GM23338 (cell line): ENCODE measurements around the gene GPRIN1. TPM values are rescaled to one million over a fixed set of nuclear protein-coding genes. Genes with fewer than 3 reads are reported as not detected.
"Not testable (repeated sequence)": the region's sequence is repeated elsewhere in the genome, so short reads cannot be mapped to it uniquely, and the experiment has no call there.

Source experiments
- ATAC-seq: fragments of 200-7000 bp; cut with Tn5 transposase; 3 replicates; pipeline ENCODE4 v1.9.1; 2020
- DNase-seq: peaks from one replicate; pipeline ENCODE4 v3.0.0-alpha.2; 2015; ENCODE audit warnings: low spot score
- H2AFZ ChIP-seq: fragments of 200-600 bp; sonication (generic); 2 replicates; pipeline ENCODE4 v1.8.0; 2016; ENCODE audit warnings: antibody characterized with exemption, mild to moderate bottlenecking, moderate library complexity
- H3F3A ChIP-seq: fragments of 200-600 bp; sonication (generic); replicated peaks from 2 replicates; pipeline ENCODE4 v1.8.0; 2017; ENCODE audit warnings: antibody characterized with exemption, mixed run types, low read depth
- H3K27ac ChIP-seq: fragments of 200-600 bp; sonication (generic); 2 replicates; pipeline ENCODE4 v1.6.1; 2016; ENCODE audit warnings: low read depth
- H3K27me3 ChIP-seq: fragments of 200-600 bp; sonication (generic); 2 replicates; pipeline ENCODE4 v1.8.0; 2016; ENCODE audit warnings: mild to moderate bottlenecking, mixed run types, moderate library complexity; ENCODE audit not compliant: insufficient read depth
- H3K36me3 ChIP-seq: fragments of 200-600 bp; sonication (generic); 2 replicates; pipeline ENCODE4 v1.8.0; 2016; ENCODE audit warnings: mild to moderate bottlenecking; ENCODE audit not compliant: insufficient read depth
- H3K4me1 ChIP-seq: fragments of 200-600 bp; sonication (generic); 2 replicates; pipeline ENCODE4 v1.8.0; 2016; ENCODE audit warnings: mild to moderate bottlenecking, moderate library complexity; ENCODE audit not compliant: insufficient read depth
- H3K4me2 ChIP-seq: fragments of 200-600 bp; sonication (generic); 2 replicates; pipeline ENCODE4 v1.7.1; 2017; ENCODE audit warnings: mixed run types
- H3K4me3 ChIP-seq: fragments of 200-600 bp; sonication (generic); 2 replicates; pipeline ENCODE4 v1.6.1; 2016; ENCODE audit warnings: mixed run types
- H3K79me2 ChIP-seq: fragments of 200-600 bp; sonication (generic); replicated peaks from 2 replicates; pipeline ENCODE4 v1.8.0; 2017; ENCODE audit warnings: mild to moderate bottlenecking; ENCODE audit not compliant: insufficient read depth
- H3K9me2 ChIP-seq: fragments of 200-600 bp; sonication (generic); 2 replicates; pipeline ENCODE4 v1.8.0; 2017; ENCODE audit not compliant: insufficient read depth
- H4K20me1 ChIP-seq: fragments of 200-600 bp; sonication (generic); replicated peaks from 2 replicates; pipeline ENCODE4 v1.8.0; 2017; ENCODE audit warnings: mild to moderate bottlenecking; ENCODE audit not compliant: insufficient read depth
- H3K27ac Mint-ChIP-seq: 2 replicates; pipeline ENCODE4 v1.8.0; 2020; ENCODE audit warnings: inconsistent platforms, mild to moderate bottlenecking, moderate library complexity, mixed read lengths
- H3K27me3 Mint-ChIP-seq: 3 replicates; pipeline ENCODE4 v1.8.0; 2022; ENCODE audit warnings: low read depth, mild to moderate bottlenecking, moderate library complexity, mixed read lengths, inconsistent platforms; ENCODE audit not compliant: insufficient read depth, poor library complexity
- H3K36me3 Mint-ChIP-seq: 3 replicates; pipeline ENCODE4 v1.8.0; 2021; ENCODE audit warnings: low read depth, mild to moderate bottlenecking, inconsistent platforms, moderate library complexity, mixed read lengths
- H3K4me1 Mint-ChIP-seq: 3 replicates; pipeline ENCODE4 v1.8.0; 2020; ENCODE audit warnings: mild to moderate bottlenecking, inconsistent platforms, mixed read lengths
- H3K4me3 Mint-ChIP-seq: 3 replicates; pipeline ENCODE4 v1.8.0; 2021; ENCODE audit warnings: moderate library complexity, mild to moderate bottlenecking, inconsistent platforms, mixed read lengths
- H3K9me3 Mint-ChIP-seq: 3 replicates; pipeline ENCODE4 v1.8.0; 2020; ENCODE audit warnings: moderate library complexity, mild to moderate bottlenecking, inconsistent platforms, mixed read lengths
- CREB1 ChIP-seq: fragments of 250-450 bp; sonication (Bioruptor Pico); IDR thresholded peaks from 2 replicates; pipeline ENCODE4 v1.5.0; 2020; ENCODE audit warnings: low read depth, mild to moderate bottlenecking, moderate library complexity
- EZH2 ChIP-seq: fragments of 200-600 bp; sonication (generic); IDR thresholded peaks from one replicate; pipeline ENCODE4 v1.8.0; 2017; ENCODE audit warnings: antibody characterized with exemption, mild to moderate bottlenecking, low read depth; ENCODE audit not compliant: unreplicated experiment
- EZH2phosphoT487 ChIP-seq: fragments of 200-600 bp; sonication (generic); IDR thresholded peaks from one replicate; pipeline ENCODE4 v1.8.1; 2018; ENCODE audit warnings: antibody characterized with exemption; ENCODE audit not compliant: unreplicated experiment
- JUNB ChIP-seq: IDR thresholded peaks from one replicate; pipeline ENCODE4 v1.6.1; 2016; ENCODE audit warnings: antibody characterized with exemption; ENCODE audit not compliant: unreplicated experiment
- NANOG ChIP-seq: IDR thresholded peaks from 2 replicates; pipeline ENCODE4 v1.6.1; 2016; ENCODE audit warnings: antibody characterized with exemption, borderline replicate concordance
- POLR2AphosphoS5 ChIP-seq: IDR thresholded peaks from 2 replicates; pipeline ENCODE4 v1.6.1; 2016; ENCODE audit warnings: antibody characterized with exemption, low read depth
- STAT1 ChIP-seq: IDR thresholded peaks from one replicate; pipeline ENCODE4 v1.6.1; 2016; ENCODE audit warnings: antibody characterized with exemption; ENCODE audit not compliant: unreplicated experiment
- ZNF114 ChIP-seq: fragments of 250-450 bp; sonication (Bioruptor Pico); IDR thresholded peaks from 2 replicates; pipeline ENCODE4 v1.5.0; 2020; ENCODE audit warnings: mild to moderate bottlenecking, moderate library complexity
- ZNF331 ChIP-seq: fragments of 250-450 bp; sonication (Bioruptor Pico); IDR thresholded peaks from 2 replicates; pipeline ENCODE4 v1.5.0; 2020; ENCODE audit warnings: low read depth, mild to moderate bottlenecking, moderate library complexity
- polyA plus RNA-seq: library from polyadenylated mRNA; unstranded; fragments of >200 nt; fragmentation: Nextera tagmentation; extraction: Ambion mirVana; gene quantifications from 2 replicates; pipeline ENCODE4 v1.2.1, GENCODE V29; 2016
- total RNA-seq: library from RNA; depleted of rRNA; stranded (reverse); fragments of >200 nt; shearing (Covaris generic); gene quantifications from 2 replicates; pipeline ENCODE4 v1.2.3, GENCODE V29; 2014
- TF ChIP-seq, protein P1 (sequence below), 2 experiments: fragments of 200-600 bp in 1 of 2; sonication (generic) in 1 of 2; conservative IDR thresholded peaks; 2 replicates each; pipeline versions ENCODE4 v1.5.1 to v1.6.1; 2016 to 2017; ENCODE audit warnings: antibody characterized with exemption in 2 of 2, low read depth in 2 of 2, mild to moderate bottlenecking in 2 of 2, moderate library complexity in 1 of 2
- TF ChIP-seq, protein P2 (sequence below): IDR thresholded peaks from 2 replicates; pipeline ENCODE4 v1.6.1; 2016; ENCODE audit warnings: antibody characterized with exemption
- TF ChIP-seq, protein P3 (sequence below): IDR thresholded peaks from one replicate; pipeline ENCODE4 v1.6.1; 2018; ENCODE audit warnings: antibody characterized with exemption; ENCODE audit not compliant: unreplicated experiment

GPRIN1 gene
- total and polyA plus RNA-seq, 2 experiments from 2014 or later: 3.8 to 14.6 TPM

DNA sequence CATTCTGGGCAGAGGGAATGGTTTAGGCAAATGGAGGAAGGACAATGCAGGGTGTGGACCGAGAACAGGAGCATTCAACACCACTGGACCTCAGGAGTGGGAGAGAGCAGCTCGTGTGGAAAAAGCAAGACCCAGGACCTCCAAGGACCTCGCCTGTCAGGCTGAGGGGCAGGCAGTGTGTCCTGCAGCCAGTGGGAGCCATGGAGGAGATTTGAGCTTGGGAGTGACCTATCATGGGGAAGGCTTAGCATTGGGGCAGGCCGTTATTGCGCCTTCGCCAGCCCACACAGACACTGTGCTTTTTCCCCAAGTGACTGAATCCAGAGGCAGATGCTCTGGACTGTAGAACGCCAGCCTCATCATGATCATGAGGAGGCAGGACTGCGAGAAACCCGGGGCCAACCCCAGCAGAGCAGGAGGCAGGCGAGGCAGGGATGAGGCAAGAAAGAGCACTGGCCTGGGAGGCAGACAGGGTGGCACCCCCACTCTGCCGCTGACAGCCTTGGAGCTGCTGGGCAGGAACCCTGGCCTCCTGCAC lies 57.6 kb downstream of the GPRIN1 start (continued):
- TF ChIP-seq ZNF114 (CRISPR knock-in tag) (no peak), ZNF331 (CRISPR knock-in tag) (no peak), NANOG (no peak)
- TF ChIP-seq, protein P1, sequence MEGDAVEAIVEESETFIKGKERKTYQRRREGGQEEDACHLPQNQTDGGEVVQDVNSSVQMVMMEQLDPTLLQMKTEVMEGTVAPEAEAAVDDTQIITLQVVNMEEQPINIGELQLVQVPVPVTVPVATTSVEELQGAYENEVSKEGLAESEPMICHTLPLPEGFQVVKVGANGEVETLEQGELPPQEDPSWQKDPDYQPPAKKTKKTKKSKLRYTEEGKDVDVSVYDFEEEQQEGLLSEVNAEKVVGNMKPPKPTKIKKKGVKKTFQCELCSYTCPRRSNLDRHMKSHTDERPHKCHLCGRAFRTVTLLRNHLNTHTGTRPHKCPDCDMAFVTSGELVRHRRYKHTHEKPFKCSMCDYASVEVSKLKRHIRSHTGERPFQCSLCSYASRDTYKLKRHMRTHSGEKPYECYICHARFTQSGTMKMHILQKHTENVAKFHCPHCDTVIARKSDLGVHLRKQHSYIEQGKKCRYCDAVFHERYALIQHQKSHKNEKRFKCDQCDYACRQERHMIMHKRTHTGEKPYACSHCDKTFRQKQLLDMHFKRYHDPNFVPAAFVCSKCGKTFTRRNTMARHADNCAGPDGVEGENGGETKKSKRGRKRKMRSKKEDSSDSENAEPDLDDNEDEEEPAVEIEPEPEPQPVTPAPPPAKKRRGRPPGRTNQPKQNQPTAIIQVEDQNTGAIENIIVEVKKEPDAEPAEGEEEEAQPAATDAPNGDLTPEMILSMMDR (conservative IDR thresholded peaks at IDR 0.05; ENCODE audit: low read depth in 2 of 2): no peak

DNA sequence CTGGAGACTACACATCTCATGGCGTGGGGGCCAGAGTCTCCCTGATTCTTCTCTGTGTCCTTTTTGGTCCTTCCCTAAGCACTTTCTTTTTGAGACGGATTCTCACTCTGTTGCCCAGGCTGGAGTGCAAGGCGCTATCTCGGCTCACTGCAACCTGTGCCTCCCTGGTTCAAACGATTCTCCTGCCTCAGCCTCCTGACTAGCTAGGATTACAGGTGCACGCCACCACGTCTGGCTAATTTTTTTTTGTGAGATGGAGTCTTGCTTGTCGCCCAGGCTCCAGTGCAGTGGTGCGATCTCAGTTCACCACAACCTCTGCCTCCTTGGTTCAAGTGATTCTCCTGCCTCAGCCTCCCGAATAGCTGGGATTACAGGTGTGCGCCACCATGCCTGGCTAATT lies 59.0 kb downstream of the GPRIN1 start:
- H3K9me3 Mint-ChIP-seq, H3K27me3 ChIP-seq, H3K4me3 ChIP-seq, H3K4me2 ChIP-seq, H2AFZ ChIP-seq, H3K27me3 Mint-ChIP-seq, H3F3A ChIP-seq, DNase-seq, H3K36me3 ChIP-seq, ATAC-seq, H3K4me3 Mint-ChIP-seq, H3K27ac ChIP-seq, H3K36me3 Mint-ChIP-seq, H4K20me1 ChIP-seq, H3K9me2 ChIP-seq, H3K27ac Mint-ChIP-seq, H3K79me2 ChIP-seq, H3K4me1 ChIP-seq: not testable (repeated sequence)
- H3K4me1 Mint-ChIP-seq: peaks cover 14% of the 10 kb centered on the region

DNA sequence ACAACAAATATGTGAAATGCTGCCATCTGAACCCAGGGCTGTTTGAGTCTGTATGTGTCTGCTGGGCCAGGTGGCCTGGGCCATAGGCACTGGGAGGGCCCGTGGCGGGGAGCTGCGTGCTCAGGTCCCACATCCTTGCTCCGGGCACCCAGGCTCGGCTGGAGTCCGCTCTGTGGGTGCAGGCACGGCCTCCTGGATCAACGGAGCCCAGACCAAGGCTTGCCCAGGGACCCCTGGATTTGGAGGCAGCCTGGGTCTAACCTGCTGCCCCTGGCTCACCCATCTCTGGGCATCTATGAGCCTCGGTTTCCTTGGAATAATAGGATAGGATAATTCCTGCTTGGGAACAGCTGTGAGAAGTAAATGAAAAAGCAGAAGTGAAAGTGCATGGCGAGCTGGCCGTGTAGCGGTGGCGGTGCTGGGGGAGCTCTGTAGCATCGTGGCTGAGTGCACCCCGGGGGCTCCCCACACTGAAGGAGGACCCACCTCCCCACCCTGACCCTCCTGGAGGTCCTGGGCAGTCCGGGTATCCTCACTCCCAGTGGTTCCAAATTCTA lies 59.6 kb downstream of the GPRIN1 start:
- no peak overlapping the region for H2AFZ ChIP-seq
- Mint-ChIP-seq H3K27ac (no peak overlapping the region), H3K4me1 (peaks cover 14% of the 10 kb centered on the region), H3K27me3 (peaks cover 8% of the 10 kb centered on the region), H3K9me3 (no peaks in the 10 kb centered on the region), H3K36me3 (no peaks in the 10 kb centered on the region), H3K4me3 (no peak overlapping the region)
- ATAC-seq (no peak), DNase-seq (no peak)
- TF ChIP-seq JUNB: no peak
- TF ChIP-seq EZH2phosphoT487: no peak
- TF ChIP-seq POLR2AphosphoS5: no peak
- no peak for TF ChIP-seq ZNF114 (CRISPR knock-in tag)
- TF ChIP-seq STAT1: no peak
- no peak for TF ChIP-seq EZH2
- TF ChIP-seq, protein P2, sequence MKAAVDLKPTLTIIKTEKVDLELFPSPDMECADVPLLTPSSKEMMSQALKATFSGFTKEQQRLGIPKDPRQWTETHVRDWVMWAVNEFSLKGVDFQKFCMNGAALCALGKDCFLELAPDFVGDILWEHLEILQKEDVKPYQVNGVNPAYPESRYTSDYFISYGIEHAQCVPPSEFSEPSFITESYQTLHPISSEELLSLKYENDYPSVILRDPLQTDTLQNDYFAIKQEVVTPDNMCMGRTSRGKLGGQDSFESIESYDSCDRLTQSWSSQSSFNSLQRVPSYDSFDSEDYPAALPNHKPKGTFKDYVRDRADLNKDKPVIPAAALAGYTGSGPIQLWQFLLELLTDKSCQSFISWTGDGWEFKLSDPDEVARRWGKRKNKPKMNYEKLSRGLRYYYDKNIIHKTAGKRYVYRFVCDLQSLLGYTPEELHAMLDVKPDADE: no peak
- no peak for TF ChIP-seq CREB1 (CRISPR knock-in tag)
- TF ChIP-seq ZNF331 (CRISPR knock-in tag): no peak
- TF ChIP-seq, protein P1 (conservative IDR thresholded peaks at IDR 0.05; ENCODE audit: low read depth in 2 of 2): no peak
- TF ChIP-seq, protein P3, sequence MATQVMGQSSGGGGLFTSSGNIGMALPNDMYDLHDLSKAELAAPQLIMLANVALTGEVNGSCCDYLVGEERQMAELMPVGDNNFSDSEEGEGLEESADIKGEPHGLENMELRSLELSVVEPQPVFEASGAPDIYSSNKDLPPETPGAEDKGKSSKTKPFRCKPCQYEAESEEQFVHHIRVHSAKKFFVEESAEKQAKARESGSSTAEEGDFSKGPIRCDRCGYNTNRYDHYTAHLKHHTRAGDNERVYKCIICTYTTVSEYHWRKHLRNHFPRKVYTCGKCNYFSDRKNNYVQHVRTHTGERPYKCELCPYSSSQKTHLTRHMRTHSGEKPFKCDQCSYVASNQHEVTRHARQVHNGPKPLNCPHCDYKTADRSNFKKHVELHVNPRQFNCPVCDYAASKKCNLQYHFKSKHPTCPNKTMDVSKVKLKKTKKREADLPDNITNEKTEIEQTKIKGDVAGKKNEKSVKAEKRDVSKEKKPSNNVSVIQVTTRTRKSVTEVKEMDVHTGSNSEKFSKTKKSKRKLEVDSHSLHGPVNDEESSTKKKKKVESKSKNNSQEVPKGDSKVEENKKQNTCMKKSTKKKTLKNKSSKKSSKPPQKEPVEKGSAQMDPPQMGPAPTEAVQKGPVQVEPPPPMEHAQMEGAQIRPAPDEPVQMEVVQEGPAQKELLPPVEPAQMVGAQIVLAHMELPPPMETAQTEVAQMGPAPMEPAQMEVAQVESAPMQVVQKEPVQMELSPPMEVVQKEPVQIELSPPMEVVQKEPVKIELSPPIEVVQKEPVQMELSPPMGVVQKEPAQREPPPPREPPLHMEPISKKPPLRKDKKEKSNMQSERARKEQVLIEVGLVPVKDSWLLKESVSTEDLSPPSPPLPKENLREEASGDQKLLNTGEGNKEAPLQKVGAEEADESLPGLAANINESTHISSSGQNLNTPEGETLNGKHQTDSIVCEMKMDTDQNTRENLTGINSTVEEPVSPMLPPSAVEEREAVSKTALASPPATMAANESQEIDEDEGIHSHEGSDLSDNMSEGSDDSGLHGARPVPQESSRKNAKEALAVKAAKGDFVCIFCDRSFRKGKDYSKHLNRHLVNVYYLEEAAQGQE: no peak
- no peak for TF ChIP-seq NANOG
- no peaks in the 10 kb centered on the region for H3K27me3 ChIP-seq
- no peaks in the 10 kb centered on the region for H3K36me3 ChIP-seq
- H3F3A ChIP-seq: no peaks in the 10 kb centered on the region
- H3K4me3 ChIP-seq: no peak overlapping the region
- no peaks in the 10 kb centered on the region for H3K79me2 ChIP-seq
- H3K4me2 ChIP-seq: no peak overlapping the region
- no peaks in the 10 kb centered on the region for H3K9me2 ChIP-seq
- no peak overlapping the region for H3K27ac ChIP-seq
- no peaks in the 10 kb centered on the region for H4K20me1 ChIP-seq
- H3K4me1 ChIP-seq: no peaks in the 10 kb centered on the region
